ENCODE data around the gene CCDC159. TPM values are rescaled to one million over a fixed set of nuclear protein-coding genes. Genes with fewer than 3 reads are reported as not detected.

CCDC159 gene
- total RNA-seq, 2 experiments from 2014 or later: 35.5 to 42.4 TPM

DNA sequence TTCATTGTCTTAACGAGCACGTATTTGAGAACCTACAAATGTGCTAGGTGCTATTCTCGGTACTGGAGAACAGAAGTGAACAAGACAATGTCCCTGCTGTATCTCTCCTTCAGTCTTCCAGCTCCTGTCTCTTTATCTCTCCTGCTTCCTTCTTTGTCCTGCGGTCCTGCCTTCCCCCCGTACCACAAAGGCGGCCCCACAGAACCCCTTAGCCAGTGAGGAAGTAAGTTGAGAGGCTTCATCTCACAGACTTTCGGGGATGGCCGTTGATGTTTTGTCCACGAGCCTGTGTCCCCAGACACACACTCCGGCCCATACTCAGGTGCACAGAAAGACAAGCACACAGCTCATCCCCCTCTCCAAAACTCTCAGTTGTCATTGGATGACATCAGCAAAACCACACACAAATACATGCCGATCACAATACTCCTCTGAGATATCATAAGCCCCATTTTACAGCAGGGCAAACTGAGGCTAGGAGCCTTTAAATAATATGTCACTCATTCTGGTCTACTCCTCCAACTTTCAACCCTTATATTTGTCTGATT, 27.6 kb downstream of the CCDC159 start:
- H3K27ac Mint-ChIP-seq: no peak overlapping the region
- Histone ChIP-seq H3K4me1 (ENCODE audit: insufficient read depth, low read length) (peaks cover 42% of the 10 kb centered on the region), H3K36me3 (ENCODE audit: insufficient read depth, low read length) (peaks cover 19% of the 10 kb centered on the region), H3K4me3 (ENCODE audit: low read length) (peak overlapping the region; percentile 87), H3K9me3 (ENCODE audit: control insufficient read depth in 1 of 2, insufficient read depth in 1 of 2, low read length in 2 of 2) (no peaks in the 10 kb centered on the region), H3K27me3 (ENCODE audit: control insufficient read depth in 1 of 2, insufficient read depth in 2 of 2, low read length in 2 of 2) (no peaks in the 10 kb centered on the region), H3K27ac (ENCODE audit: low read depth in 1 of 2, low read length in 2 of 2) (peak overlapping the region; percentile 97 to 99)
- H3K27me3 Mint-ChIP-seq: no peaks in the 10 kb centered on the region
- no peak overlapping the region for H3K4me3 Mint-ChIP-seq
- H3K36me3 Mint-ChIP-seq (ENCODE audit: low read depth): peaks cover 19% of the 10 kb centered on the region
- intact Hi-C loops (cut with DNase I, micrococcal nuclease): loop anchor here (2.0 to 10.0 kb wide), 3 partner anchors 27 to 449 kb away; partner anchors contain the start of genes CCDC159 (in 1 of the 2), TIMM29 (in 1 of the 2), TMEM205 (in 1 of the 2) and YIPF2 (in 1 of the 2)
- no peaks in the 10 kb centered on the region for H3K9me3 Mint-ChIP-seq
- DNase-seq: peak in 1 of 14 experiments; percentile 35
- CTCF ChIA-PET: interaction anchor here (1.9 to 3.3 kb wide), 2 partner anchors 61 to 109 kb away, joined by 9 to 14 read pairs; partner anchors contain the start of genes ODAD3 and PRKCSH
- TF ChIP-seq, protein P1, sequence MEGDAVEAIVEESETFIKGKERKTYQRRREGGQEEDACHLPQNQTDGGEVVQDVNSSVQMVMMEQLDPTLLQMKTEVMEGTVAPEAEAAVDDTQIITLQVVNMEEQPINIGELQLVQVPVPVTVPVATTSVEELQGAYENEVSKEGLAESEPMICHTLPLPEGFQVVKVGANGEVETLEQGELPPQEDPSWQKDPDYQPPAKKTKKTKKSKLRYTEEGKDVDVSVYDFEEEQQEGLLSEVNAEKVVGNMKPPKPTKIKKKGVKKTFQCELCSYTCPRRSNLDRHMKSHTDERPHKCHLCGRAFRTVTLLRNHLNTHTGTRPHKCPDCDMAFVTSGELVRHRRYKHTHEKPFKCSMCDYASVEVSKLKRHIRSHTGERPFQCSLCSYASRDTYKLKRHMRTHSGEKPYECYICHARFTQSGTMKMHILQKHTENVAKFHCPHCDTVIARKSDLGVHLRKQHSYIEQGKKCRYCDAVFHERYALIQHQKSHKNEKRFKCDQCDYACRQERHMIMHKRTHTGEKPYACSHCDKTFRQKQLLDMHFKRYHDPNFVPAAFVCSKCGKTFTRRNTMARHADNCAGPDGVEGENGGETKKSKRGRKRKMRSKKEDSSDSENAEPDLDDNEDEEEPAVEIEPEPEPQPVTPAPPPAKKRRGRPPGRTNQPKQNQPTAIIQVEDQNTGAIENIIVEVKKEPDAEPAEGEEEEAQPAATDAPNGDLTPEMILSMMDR (IDR thresholded peaks at IDR 0.05): no peak
- ATAC-seq (ENCODE audit: poor library complexity): no peak
- POLR2A ChIA-PET: interaction anchor here (0.5 to 2.7 kb wide), 15 partner anchors 9 to 717 kb away, joined by 3 to 86 read pairs (median 10); partner anchors contain the start of genes CCDC159, ECSIT, ELOF1 and EPOR
- H3K4me1 Mint-ChIP-seq (ENCODE audit: low read depth): peaks cover 21% of the 10 kb centered on the region

DNA sequence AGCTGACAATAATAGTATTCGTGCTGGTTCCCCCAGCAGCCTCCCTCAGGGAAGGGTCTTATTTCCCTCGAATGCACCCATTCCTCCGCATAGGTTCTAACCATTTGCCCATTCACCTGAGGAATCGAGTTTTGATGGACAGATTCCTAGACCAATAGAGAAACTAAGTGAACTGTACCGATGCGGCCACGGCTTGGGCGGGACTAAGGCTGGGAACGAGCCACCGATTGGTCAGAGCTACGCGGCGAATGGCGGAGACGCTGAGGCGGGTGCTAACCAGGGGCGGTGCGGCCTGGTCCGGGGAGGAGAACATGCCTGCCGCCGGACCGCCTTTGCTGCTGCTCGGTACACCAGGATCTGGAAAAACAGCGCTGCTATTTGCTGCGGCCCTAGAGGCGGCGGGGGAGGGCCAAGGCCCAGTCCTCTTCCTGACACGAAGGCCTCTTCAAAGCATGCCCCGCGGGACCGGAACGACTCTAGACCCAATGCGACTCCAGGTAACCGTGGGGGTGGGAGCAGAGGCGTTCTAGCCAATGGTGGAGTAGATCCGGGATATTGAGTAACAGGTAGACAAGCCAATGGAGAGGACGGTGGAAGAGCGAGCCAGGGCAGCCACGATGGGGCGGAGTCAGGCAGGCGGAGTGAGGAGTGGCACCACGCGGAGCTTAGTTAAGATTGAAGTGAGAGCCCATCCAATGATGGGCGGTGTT, 28.3 kb downstream of the CCDC159 start, which contains the start of gene SWSAP1:
SWSAP1 (plus strand) TSS at position 234 of the 710 bp plus-strand sequence; CDS start at position 249, 15 bp downstream.
- H3K36me3 ChIP-seq (ENCODE audit: insufficient read depth, low read length): peaks cover 15% of the 10 kb centered on the region
- intact Hi-C loops (cut with DNase I, micrococcal nuclease): loop anchor here (1.0 to 10.0 kb wide), 5 partner anchors 28 to 502 kb away; partner anchors contain the start of genes ODAD3 (in 2 of the 2), PRKCSH (in 2 of the 2), CARM1 (in 1 of the 2) and CCDC159 (in 1 of the 2)
- H3K27me3 ChIP-seq (ENCODE audit: control insufficient read depth in 1 of 2, insufficient read depth in 2 of 2, low read length in 2 of 2): no peaks in the 10 kb centered on the region
- ATAC-seq (ENCODE audit: poor library complexity) (peak; percentile 87), DNase-seq (peak; percentile 93 to 100 (median 95))
- Mint-ChIP-seq H3K4me3 (no peak within 1 kb of the TSS), H3K27me3 (no peaks in the 10 kb centered on the region), H3K36me3 (ENCODE audit: low read depth) (peaks cover 13% of the 10 kb centered on the region), H3K4me1 (ENCODE audit: low read depth) (peaks cover 21% of the 10 kb centered on the region), H3K27ac (no peak within 1 kb of the TSS), H3K9me3 (no peaks in the 10 kb centered on the region)
- H3K4me3 ChIP-seq (ENCODE audit: low read length): peak within 1 kb of the TSS; percentile 87
- ChIA-PET CTCF (interaction anchor here (0.9 to 3.4 kb wide), 4 partner anchors 33 to 108 kb away, joined by 3 to 16 read pairs (median 12); partner anchors contain the start of genes ODAD3 and PRKCSH), POLR2A (interaction anchor here (0.5 to 2.7 kb wide), 32 partner anchors 9 to 1790 kb away, joined by 3 to 86 read pairs (median 4); partner anchors contain the start of genes CCDC159, ECSIT, ELOF1 and EPOR)
- peak within 1 kb of the TSS; percentile 97 to 99 for H3K27ac ChIP-seq (ENCODE audit: low read depth in 1 of 2, low read length in 2 of 2)
- no peaks in the 10 kb centered on the region for H3K9me3 ChIP-seq (ENCODE audit: control insufficient read depth in 1 of 2, insufficient read depth in 1 of 2, low read length in 2 of 2)
- H3K4me1 ChIP-seq (ENCODE audit: insufficient read depth, low read length): peaks cover 45% of the 10 kb centered on the region
- TF ChIP-seq, protein P1 (IDR thresholded peaks at IDR 0.05): no peak
